ENCODE results near the gene RNF215. TPM values are rescaled to one million over a fixed set of nuclear protein-coding genes. Genes with fewer than 3 reads are reported as not detected.

The RNF215 gene
- total and polyA plus RNA-seq, 2 of the 13 experiments (the other 11 are each of a cell fraction or from before 2014, with no cell fraction given), result 5.3 to 6.1 TPM

- TF ChIP-seq HCFC1 (IDR thresholded peaks at IDR 0.05; ENCODE audit: low read depth, low read length) (no peak), ZBTB1 (CRISPR knock-in tag; IDR thresholded peaks at IDR 0.05; ENCODE audit: borderline replicate concordance) (no peak), HIC2 (CRISPR knock-in tag; IDR thresholded peaks at IDR 0.05; ENCODE audit: low read depth) (no peak), MLX (CRISPR knock-in tag; IDR thresholded peaks at IDR 0.05) (no peak), SMARCE1 (IDR thresholded peaks at IDR 0.05; ENCODE audit: borderline replicate concordance) (no peak), EP300 (IDR thresholded peaks at IDR 0.05; ENCODE audit: low read depth in 2 of 2, low read length in 2 of 2) (no peak), EP300 (CRISPR knock-in tag; IDR thresholded peaks at IDR 0.05; ENCODE audit: borderline replicate concordance) (no peak), CERS6 (CRISPR knock-in tag; IDR thresholded peaks at IDR 0.05) (no peak), MAFK (conservative IDR thresholded peaks at IDR 0.05 in 1 of 2, IDR thresholded peaks at IDR 0.05 in 1 of 2; ENCODE audit: low read length in 2 of 2) (no peak), TFDP2 (CRISPR knock-in tag; IDR thresholded peaks at IDR 0.05) (no peak), ZNF224 (CRISPR knock-in tag; IDR thresholded peaks at IDR 0.05) (no peak), ZNF780A (CRISPR knock-in tag; IDR thresholded peaks at IDR 0.05) (no peak), MIXL1 (CRISPR knock-in tag; IDR thresholded peaks at IDR 0.05) (peak; percentile 68; the same call in 1 of the 2 replicates), MATR3 (CRISPR knock-in tag; IDR thresholded peaks at IDR 0.05) (no peak), ZNF75D (CRISPR knock-in tag; IDR thresholded peaks at IDR 0.05; ENCODE audit: borderline replicate concordance) (no peak), ZNF564 (CRISPR knock-in tag; IDR thresholded peaks at IDR 0.05) (no peak), DNMT1 (CRISPR knock-in tag; IDR thresholded peaks at IDR 0.05) (0 out of 2 replicates have a peak, but pooled peaks have one; percentile 51), ATM (IDR thresholded peaks at IDR 0.05; ENCODE audit: borderline replicate concordance) (no peak), ZNF605 (CRISPR knock-in tag; IDR thresholded peaks at IDR 0.05) (no peak), ZNF484 (CRISPR knock-in tag; IDR thresholded peaks at IDR 0.05; ENCODE audit: borderline replicate concordance, low read depth) (no peak), ZMYM2 (CRISPR knock-in tag; IDR thresholded peaks at IDR 0.05) (no peak), RBM22 (optimal IDR thresholded peaks at IDR 0.05; ENCODE audit: low read length) (no peak), ARID2 (CRISPR knock-in tag; IDR thresholded peaks at IDR 0.05; ENCODE audit: borderline replicate concordance) (no peak), NR2C2 (CRISPR knock-in tag; IDR thresholded peaks at IDR 0.05; ENCODE audit: borderline replicate concordance) (no peak), CC2D1A (CRISPR knock-in tag; IDR thresholded peaks at IDR 0.05) (no peak), PCBP1 (IDR thresholded peaks at IDR 0.05; ENCODE audit: borderline replicate concordance, low read depth, low read length) (no peak), ZNF691 (CRISPR knock-in tag; IDR thresholded peaks at IDR 0.05; ENCODE audit: borderline replicate concordance, low read depth) (no peak)
Observed at GRCh38 chr22:30390974-30391691, 3.9 kb upstream of the RNF215 start (continued).
